Measurements from ENCODE around the gene CLMP.

- TF ChIP-seq CTCF (optimal IDR thresholded peaks at IDR 0.05 in 1 of 3, IDR thresholded peaks at IDR 0.05 in 1 of 3, conservative IDR thresholded peaks at IDR 0.05 in 1 of 3; ENCODE audit: extremely low read depth in 1 of 3, insufficient read depth in 2 of 3, low read length in 3 of 3): no peak
- no peak for TF ChIP-seq EZH2 (IDR thresholded peaks at IDR 0.05; ENCODE audit: low read length)
Measured at GRCh38 chr11:123122852-123123251, 72.2 kb downstream of the CLMP start.

Measured in keratinocyte (primary cell).